Adrenal gland (tissue), 12 donors: ENCODE data around the gene INPPL1. TPM values are rescaled to one million over a fixed set of nuclear protein-coding genes. Genes with fewer than 3 reads are reported as not detected.

ENCODE experiments used
- DNase-seq, 7 donors: peaks; one replicate each; pipeline ENCODE4 v3.0.0-alpha.2; 2019 to 2020
- H3K27ac ChIP-seq, 5 donors: fragments of 200-600 bp; sonication (generic) in 4 of 5; 1 replicate in 3 of 5; 2 replicates in 2 of 5; pipeline versions ENCODE4 v1.5.1 to v1.8.0; 2016 to 2020; ENCODE audit warnings: mild to moderate bottlenecking in 1 of 5
- H3K27me3 ChIP-seq: fragments of 200-600 bp; 2 replicates; pipeline ENCODE4 v1.8.0; 2021
- H3K36me3 ChIP-seq, 2 donors: fragments of 200-600 bp; replicated peaks in 1 of 2; 1 replicate in 1 of 2; 2 replicates in 1 of 2; pipeline versions ENCODE4 v1.5.1 to v1.8.0; 2018 to 2022
- H3K4me1 ChIP-seq, 2 donors: fragments of 200-600 bp; replicated peaks in 1 of 2; 1 replicate in 1 of 2; 2 replicates in 1 of 2; pipeline versions ENCODE4 v1.5.1 to v1.8.0; 2018 to 2021
- H3K4me3 ChIP-seq, 4 donors: fragments of 200-600 bp; sonication (generic) in 3 of 4; one replicate each; pipeline ENCODE4 v1.5.1; 2016 to 2018
- H3K9me3 ChIP-seq, 3 donors: fragments of 200-600 bp; sonication (generic) in 1 of 3; replicated peaks in 1 of 3; 1 replicate in 2 of 3; 2 replicates in 1 of 3; pipeline versions ENCODE4 v1.5.1 to v1.8.0; 2016 to 2021
- CTCF ChIP-seq, 6 experiments: fragments of 450-650 bp in 4 of 6; fragments of 200-600 bp in 2 of 6; sonication (generic) in 1 of 6; IDR thresholded peaks; 1 replicate in 5 of 6; 2 replicates in 1 of 6; pipeline versions ENCODE4 v1.5.1 to v1.8.0; 2016 to 2021; ENCODE audit warnings: antibody characterized with exemption in 6 of 6, mild to moderate bottlenecking in 2 of 6, moderate library complexity in 1 of 6
- POLR2A ChIP-seq, 2 donors: fragments of 450-650 bp; IDR thresholded peaks; one replicate each; pipeline ENCODE4 v1.6.1; 2017; ENCODE audit warnings: antibody characterized with exemption in 2 of 2, mild to moderate bottlenecking in 2 of 2, moderate library complexity in 1 of 2
- WGBS, 4 donors: extraction: QIAGEN DNeasy Blood & Tissue Kit in 2 of 4; methylation state at CpG; one replicate each; pipeline versions ENCODE4 v1.1.5 to v1.1.7; 2013 to 2017; 5-methylcytosine and 5-hydroxymethylcytosine counted together
- intact Hi-C, 2 donors: fragments of 100-400 bp; cut with DNase I; formaldehyde crosslinking; loops; one replicate each; pipeline versions ENCODE4 v1.14.1 to v1.15.0; 2022 to 2023
- polyA plus RNA-seq, 3 donors: library from polyadenylated mRNA; stranded (reverse); fragments of 200-250 nt in 2 of 3; fragments of 350-450 nt in 1 of 3; fragmentation: Illumina TruSeq in 1 of 3; extraction: RNeasy Lipid Tissue Mini Kit (QIAGEN cat#74804) in 1 of 3; gene quantifications; one replicate each; pipeline ENCODE4 v1.2.3, GENCODE V29; 2013 to 2014
- total RNA-seq, 9 donors: library from RNA; depleted of rRNA in 4 of 9; stranded (reverse); fragments of >200 nt in 4 of 9; fragments of 120-200 nt in 1 of 9; fragmentation: NEBNext Ultra II Directional in 1 of 9; extraction: Animal tissue kit (Norgen Biotek cat#: 25700) in 1 of 9; gene quantifications; one replicate each; pipeline versions ENCODE4 v1.1.0 to v1.2.4, GENCODE V29; 2013 to 2023
- donor health status: healthy with polysubstance abuse.
- donor health status: Bipolar disorder and iron deficiency.
- donor health status: DM: yes; HTN: yes; CAD: no.
- donor health status: DM: no; HTN: no; CAD: no.
- donor health status: DM: no; HTN: no; CAD: no.
- donor health status: DM: yes; HTN: yes; CAD: no.

INPPL1 gene
- total and polyA plus RNA-seq, 12 donors, result 45.3 to 395 (median 118) TPM

DNA sequence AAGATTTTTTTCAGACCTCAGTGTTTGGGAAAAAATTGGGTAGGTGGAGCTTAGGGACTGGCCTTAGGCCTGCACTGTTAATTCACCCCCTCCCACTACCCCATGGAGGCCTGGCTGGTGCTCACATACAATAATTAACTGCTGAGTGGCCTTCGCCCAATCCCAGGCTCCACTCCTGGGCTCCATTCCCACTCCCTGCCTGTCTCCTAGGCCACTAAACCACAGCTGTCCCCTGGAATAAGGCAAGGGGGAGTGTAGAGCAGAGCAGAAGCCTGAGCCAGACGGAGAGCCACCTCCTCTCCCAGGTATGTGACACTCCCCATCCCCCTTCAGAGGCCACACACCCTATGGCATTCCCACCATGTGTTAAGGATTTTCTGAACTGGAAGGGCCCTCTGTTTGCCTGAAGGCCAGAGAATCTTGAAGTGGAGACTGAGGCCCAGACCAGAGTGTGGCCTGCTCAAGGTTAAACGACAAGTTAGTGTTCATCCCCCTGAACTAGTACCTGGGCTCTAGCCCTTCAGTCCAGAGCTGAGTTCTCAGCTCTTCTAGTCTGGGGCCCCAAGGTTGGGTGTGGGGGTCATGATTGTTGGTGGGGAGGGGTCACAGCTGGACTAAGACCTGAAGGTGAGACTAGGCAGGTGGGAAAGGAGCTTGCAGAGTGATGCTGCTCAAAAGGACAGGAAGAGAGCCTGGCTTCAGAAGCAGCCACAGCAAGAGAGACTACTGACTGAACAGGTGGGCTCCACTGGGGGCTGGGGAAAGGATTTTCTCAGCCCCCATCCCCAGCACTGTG, 34.9 kb upstream of the INPPL1 start:
- no peaks in the 10 kb centered on the region for H3K27me3 ChIP-seq

GRCh38 chr11:72190631-72191071, 33.9 kb upstream of the INPPL1 start:
- WGBS, 4 donors, result 83 to 91% (median 85%) methylated on average over 5 of the region's 5 CpGs
- H3K4me1 ChIP-seq, result no peaks in the 10 kb centered on the region
- intact Hi-C loops, result no loop called here
- TF ChIP-seq CTCF (IDR thresholded peaks at IDR 0.05) (no peak), POLR2A (IDR thresholded peaks at IDR 0.05) (no peak)
- no peak overlapping the region for H3K27ac ChIP-seq
- no peaks in the 10 kb centered on the region for H3K36me3 ChIP-seq
- DNase-seq, result no peak
- no peaks in the 10 kb centered on the region for H3K27me3 ChIP-seq
- H3K9me3 ChIP-seq, result no peaks in the 10 kb centered on the region
- no peak overlapping the region for H3K4me3 ChIP-seq

More for the DNA sequence above, 34.9 kb upstream of the INPPL1 start:
- Histone ChIP-seq H3K27ac (no peak overlapping the region), H3K36me3 (no peaks in the 10 kb centered on the region), H3K9me3 (no peaks in the 10 kb centered on the region), H3K4me3 (no peak overlapping the region), H3K4me1 (no peaks in the 10 kb centered on the region)
- intact Hi-C loops, result no loop called here
- DNase-seq, result peak in 5 of 7 donors; percentile 20 to 38 (median 29)
- 64 to 81% (median 78%) methylated on average over 3 of the region's 3 CpGs for WGBS, 4 donors
- TF ChIP-seq CTCF (IDR thresholded peaks at IDR 0.05) (no peak), POLR2A (IDR thresholded peaks at IDR 0.05) (no peak)

DNA sequence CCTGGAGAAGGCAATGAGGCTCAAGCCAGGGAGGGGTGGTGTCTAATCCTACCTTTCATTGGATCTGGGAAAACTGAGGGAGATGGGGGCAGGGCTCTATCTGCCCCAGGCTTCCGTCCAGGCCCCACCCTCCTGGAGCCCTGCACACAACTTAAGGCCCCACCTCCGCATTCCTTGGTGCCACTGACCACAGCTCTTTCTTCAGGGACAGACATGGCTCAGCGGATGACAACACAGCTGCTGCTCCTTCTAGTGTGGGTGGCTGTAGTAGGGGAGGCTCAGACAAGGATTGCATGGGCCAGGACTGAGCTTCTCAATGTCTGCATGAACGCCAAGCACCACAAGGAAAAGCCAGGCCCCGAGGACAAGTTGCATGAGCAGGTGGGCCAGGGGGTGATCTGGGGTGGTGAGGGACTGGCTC, 32.6 kb upstream of the INPPL1 start, which contains the start of gene FOLR1:
FOLR1 (plus strand) TSS at position 180 of the 421 bp plus-strand sequence; CDS start at position 214, 34 bp downstream.
- no peak for DNase-seq

More for the DNA sequence above, 32.6 kb upstream of the INPPL1 start, which contains the start of gene FOLR1:
- no peak within 1 kb of the TSS for H3K4me3 ChIP-seq
- no peaks in the 10 kb centered on the region for H3K9me3 ChIP-seq
- no peaks in the 10 kb centered on the region for H3K27me3 ChIP-seq
- WGBS, 4 donors, result 86 to 95% (median 89%) methylated on average over 5 of the region's 5 CpGs
- TF ChIP-seq POLR2A (IDR thresholded peaks at IDR 0.05), result no peak
- no peak for TF ChIP-seq CTCF (IDR thresholded peaks at IDR 0.05)
- intact Hi-C loops, result no loop called here
- H3K27ac ChIP-seq, result no peak within 1 kb of the TSS
- no peaks in the 10 kb centered on the region for H3K4me1 ChIP-seq
- no peaks in the 10 kb centered on the region for H3K36me3 ChIP-seq
